H54 (cell line): ENCODE data around the gene PDE4C.
A peak's percentile ranks its signal among the peaks of the same experiment; 100 is the strongest.

Source experiments
- DNase-seq: peaks from one replicate; pipeline ENCODE4 v3.0.0; 2011; ENCODE audit warnings: low spot score, mixed read lengths; ENCODE audit not compliant: insufficient read length
- FAIRE-seq: peaks from 3 replicates; lab custom pipeline; 2011; peaks lifted over from hg19 to GRCh38; lab: Jason Lieb, UNC
- POLR2A ChIP-seq: IDR thresholded peaks from 2 replicates; pipeline ENCODE4 v1.6.1; 2011; ENCODE audit warnings: low read depth, mild to moderate bottlenecking, low read length

PDE4C gene

GRCh38 chr19:18192673-18193387, 33.4 kb downstream of the PDE4C start, which contains the start of gene MPV17L2:
Gene MPV17L2 (plus strand): TSS chr19:18193218. CDS start chr19:18193282, 64 bp downstream.
- peak; percentile 73 for TF ChIP-seq POLR2A
- DNase-seq (peak; percentile 92), FAIRE-seq (peak; percentile 99)

GRCh38 chr19:18191640-18192062, 34.6 kb downstream of the PDE4C start:
- DNase-seq (no peak), FAIRE-seq (no peak)
- no peak for TF ChIP-seq POLR2A

- no peak for FAIRE-seq
- no peak for DNase-seq
- no peak for TF ChIP-seq POLR2A
These were observed 36.0 kb downstream of the PDE4C start for GRCh38 chr19:18190278-18190677.

- DNase-seq (no peak), FAIRE-seq (no peak)
- TF ChIP-seq POLR2A, result no peak
These were observed 40.7 kb downstream of the PDE4C start for GRCh38 chr19:18185538-18185937.

GRCh38 chr19:18183529-18183928, 42.7 kb downstream of the PDE4C start:
- FAIRE-seq (no peak), DNase-seq (no peak)
- TF ChIP-seq POLR2A, result no peak

- no peak for DNase-seq
- no peak for FAIRE-seq
- TF ChIP-seq POLR2A, result no peak
These were observed 46.3 kb downstream of the PDE4C start for GRCh38 chr19:18179957-18180356.

GRCh38 chr19:18176367-18177310, 49.6 kb downstream of the PDE4C start:
- TF ChIP-seq POLR2A, result no peak
- peak; percentile 11 for DNase-seq
- no peak for FAIRE-seq

GRCh38 chr19:18174983-18175382, 51.3 kb downstream of the PDE4C start:
- no peak for TF ChIP-seq POLR2A
- FAIRE-seq (no peak), DNase-seq (no peak)
